DND-41 (cell line): ENCODE data around the gene TOMM34.

ENCODE experiments used
- ATAC-seq: fragments of 200-7000 bp; cut with Tn5 transposase; 3 replicates; pipeline ENCODE4 v1.9.1; 2021; ENCODE audit warnings: low read depth; ENCODE audit not compliant: insufficient read depth
- DNase-seq: peaks from one replicate; pipeline ENCODE4 v3.0.0-alpha.2; 2020
- H2AFZ ChIP-seq: 2 replicates; pipeline ENCODE4 v1.6.0; 2012; ENCODE audit warnings: low read depth, low read length
- H3K27ac ChIP-seq: 2 replicates; pipeline ENCODE4 v1.5.1; 2012; ENCODE audit warnings: low read length, inconsistent platforms
- H3K27me3 ChIP-seq: fragments of 200-600 bp; sonication (generic); 2 replicates; pipeline ENCODE4 v1.6.0; 2012; ENCODE audit warnings: low read length, mild to moderate bottlenecking, inconsistent platforms; ENCODE audit not compliant: insufficient read depth, poor library complexity
- H3K36me3 ChIP-seq: 2 replicates; pipeline ENCODE4 v1.5.1; 2012; ENCODE audit warnings: low read length, inconsistent platforms; ENCODE audit not compliant: insufficient read depth
- H3K4me1 ChIP-seq: 2 replicates; pipeline ENCODE4 v1.5.1; 2012; ENCODE audit warnings: mild to moderate bottlenecking, low read length; ENCODE audit not compliant: insufficient read depth
- H3K4me2 ChIP-seq: 2 replicates; pipeline ENCODE4 v1.6.0; 2012; ENCODE audit warnings: mild to moderate bottlenecking, moderate library complexity, low read length, inconsistent platforms; ENCODE audit not compliant: insufficient read depth
- H3K4me3 ChIP-seq, 2 experiments: fragments of 200-600 bp in 1 of 2; shearing (Covaris generic) in 1 of 2; 2 replicates each; pipeline ENCODE4 v1.5.1; 2012 to 2016; ENCODE audit warnings: inconsistent platforms in 2 of 2, low read length in 2 of 2, mild to moderate bottlenecking in 2 of 2, low read depth in 1 of 2, moderate library complexity in 1 of 2
- H3K79me2 ChIP-seq: 2 replicates; pipeline ENCODE4 v1.6.0; 2012; ENCODE audit warnings: low read length, inconsistent platforms; ENCODE audit not compliant: insufficient read depth
- H3K9ac ChIP-seq: 2 replicates; pipeline ENCODE4 v1.6.0; 2012; ENCODE audit warnings: low read depth, mild to moderate bottlenecking, inconsistent platforms, low read length, moderate library complexity
- H3K9me3 ChIP-seq: 2 replicates; pipeline ENCODE4 v1.5.1; 2012; ENCODE audit warnings: low read length, moderate library complexity, mild to moderate bottlenecking, inconsistent platforms; ENCODE audit not compliant: insufficient read depth, severe bottlenecking
- H4K20me1 ChIP-seq: 2 replicates; pipeline ENCODE4 v1.6.0; 2012; ENCODE audit warnings: low read length; ENCODE audit not compliant: insufficient read depth
- CTCF ChIP-seq: IDR thresholded peaks from 2 replicates; pipeline ENCODE4 v1.5.1; 2012; ENCODE audit warnings: borderline replicate concordance, low read length, moderate library complexity, mild to moderate bottlenecking; ENCODE audit not compliant: poor library complexity, severe bottlenecking; ENCODE audit errors: extremely low read depth
- EZH2 ChIP-seq: IDR thresholded peaks from 3 replicates; pipeline ENCODE4 v1.6.1; 2012; ENCODE audit warnings: borderline replicate concordance, low read depth, mild to moderate bottlenecking, moderate library complexity, low read length, inconsistent platforms; ENCODE audit not compliant: severe bottlenecking

The TOMM34 gene

DNA sequence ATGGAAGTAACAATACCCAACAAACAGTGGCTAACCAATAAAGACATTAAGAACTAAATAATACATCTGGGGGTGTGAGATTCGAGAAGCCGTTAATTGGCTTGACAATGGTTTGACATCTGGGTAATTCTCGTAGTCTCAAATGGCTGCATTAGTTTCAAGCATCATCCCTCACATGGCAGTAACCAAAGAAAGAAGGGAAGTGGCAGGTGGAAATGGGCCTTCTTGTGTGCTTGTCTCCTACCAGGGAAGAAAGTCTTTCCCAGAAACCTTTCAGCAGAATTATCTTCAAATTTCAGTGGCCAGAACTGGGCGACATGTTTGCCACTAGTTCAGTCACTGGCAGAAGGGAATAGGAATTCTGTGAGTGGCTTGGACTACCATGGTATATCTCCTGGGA is 16.5 kb upstream of the TOMM34 start:
- H3K36me3 ChIP-seq: peaks cover 74% of the 10 kb centered on the region
- H4K20me1 ChIP-seq: no peaks in the 10 kb centered on the region; the same call in 1 of the 2 replicates
- H3K27ac ChIP-seq: no peak overlapping the region
- H3K4me2 ChIP-seq: no peak overlapping the region
- no peak overlapping the region for H3K4me3 ChIP-seq
- TF ChIP-seq EZH2 (no peak), CTCF (no peak)
- no peaks in the 10 kb centered on the region for H3K27me3 ChIP-seq
- peaks cover 14% of the 10 kb centered on the region for H3K79me2 ChIP-seq
- H3K9ac ChIP-seq: no peak overlapping the region
- DNase-seq (no peak), ATAC-seq (no peak)
- no peaks in the 10 kb centered on the region for H3K9me3 ChIP-seq
- H3K4me1 ChIP-seq: peaks cover 41% of the 10 kb centered on the region
- H2AFZ ChIP-seq: no peak overlapping the region

DNA sequence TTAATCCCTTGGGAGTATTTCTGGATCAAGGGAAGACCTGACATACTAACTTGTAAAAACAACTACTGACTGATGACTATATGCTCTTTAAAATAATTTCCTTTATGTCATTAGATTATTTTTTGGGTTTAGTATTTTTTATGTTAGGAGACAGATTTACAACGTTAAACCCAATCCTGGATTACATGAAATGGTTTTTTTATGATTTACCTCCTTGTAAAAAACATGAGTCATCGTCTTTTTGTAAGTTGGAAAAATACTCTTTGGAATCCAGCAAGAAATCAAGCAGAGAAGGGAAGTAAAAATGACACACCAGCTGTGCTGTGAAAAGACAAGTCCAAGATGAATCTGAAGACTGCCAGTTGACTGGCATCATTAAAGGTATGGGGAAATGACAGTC is 12.9 kb upstream of the TOMM34 start:
- Histone ChIP-seq H3K27me3 (no peaks in the 10 kb centered on the region), H3K9me3 (no peaks in the 10 kb centered on the region), H3K9ac (no peak overlapping the region), H4K20me1 (peaks cover 5% of the 10 kb centered on the region; the same call in 1 of the 2 replicates), H3K36me3 (peaks cover 52% of the 10 kb centered on the region), H3K4me1 (peaks cover 54% of the 10 kb centered on the region), H3K4me2 (no peak overlapping the region), H3K79me2 (peaks cover 46% of the 10 kb centered on the region), H3K4me3 (no peak overlapping the region), H3K27ac (no peak overlapping the region), H2AFZ (no peak overlapping the region)
- no peak for ATAC-seq
- TF ChIP-seq CTCF: no peak
- TF ChIP-seq EZH2: no peak
- no peak for DNase-seq

DNA sequence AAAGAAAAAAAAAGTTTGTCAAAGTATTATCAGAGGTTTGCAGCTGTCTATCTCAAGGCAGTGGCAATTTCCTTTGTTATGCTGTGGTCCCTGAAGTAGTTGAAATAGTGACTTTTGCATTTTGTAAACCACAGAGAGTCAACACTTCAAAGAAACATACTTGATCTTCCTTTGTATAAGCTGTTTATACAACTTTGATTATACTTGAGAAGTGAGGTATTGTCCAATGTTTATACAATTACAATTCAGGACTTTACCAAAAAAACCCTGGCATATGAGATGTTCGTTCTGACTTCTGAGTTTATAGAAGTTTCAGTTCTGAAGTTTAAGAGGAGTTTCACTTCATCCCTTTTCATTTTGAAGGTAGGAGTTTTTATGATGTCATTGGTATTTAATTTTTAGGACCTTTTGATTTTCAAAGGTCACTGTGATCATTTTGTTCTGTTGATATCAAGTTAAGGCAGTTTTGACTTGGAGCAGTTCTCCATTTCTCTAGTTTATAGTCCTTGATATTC is 10.1 kb upstream of the TOMM34 start:
- DNase-seq (no peak), ATAC-seq (no peak)
- peak overlapping the region; percentile 95 for H3K4me2 ChIP-seq
- no peak overlapping the region for H3K9ac ChIP-seq
- 0 out of 4 replicates have a peak overlapping the region, but pooled peaks of 1 of the 2 experiments have one; percentile 10 for H3K4me3 ChIP-seq
- peaks cover 32% of the 10 kb centered on the region for H3K36me3 ChIP-seq
- H4K20me1 ChIP-seq: peaks cover 14% of the 10 kb centered on the region; the same call in 1 of the 2 replicates
- H3K4me1 ChIP-seq: peaks cover 57% of the 10 kb centered on the region
- no peaks in the 10 kb centered on the region for H3K27me3 ChIP-seq
- TF ChIP-seq CTCF (no peak), EZH2 (no peak)
- no peaks in the 10 kb centered on the region for H3K9me3 ChIP-seq
- H3K27ac ChIP-seq: peak overlapping the region; percentile 37; the same call in 1 of the 2 replicates
- H2AFZ ChIP-seq: no peak overlapping the region
- H3K79me2 ChIP-seq: peaks cover 68% of the 10 kb centered on the region
